Measurements from ENCODE around the gene TMC7.
A peak's percentile ranks its signal among the peaks of the same experiment; 100 is the strongest.

The TMC7 gene

GRCh38 chr16:19067349-19068236, 83.9 kb downstream of the TMC7 start, which contains the start of gene COQ7 (continued):
- TF ChIP-seq GFI1B (tag by site-specific recombination; IDR thresholded peaks at IDR 0.05) = peak; percentile 5; the same call in 1 of the 2 replicates
- no peak for TF ChIP-seq PRDM2 (tag by site-specific recombination; IDR thresholded peaks at IDR 0.05; ENCODE audit: borderline replicate concordance)
- no peak for TF ChIP-seq ZBTB49 (tag by site-specific recombination; IDR thresholded peaks at IDR 0.05; ENCODE audit: low read depth)
- no peak for TF ChIP-seq ZNF544 (tag by site-specific recombination; IDR thresholded peaks at IDR 0.05)
- TF ChIP-seq MZF1 (tag by site-specific recombination; IDR thresholded peaks at IDR 0.05; ENCODE audit: borderline replicate concordance) = no peak
- TF ChIP-seq ZNF580 (tag by site-specific recombination; IDR thresholded peaks at IDR 0.05) = peak; percentile 49; the same call in 1 of the 2 replicates
- no peak for TF ChIP-seq ZNF132 (tag by site-specific recombination; IDR thresholded peaks at IDR 0.05; ENCODE audit: borderline replicate concordance)
- TF ChIP-seq ZNF280D (tag by site-specific recombination; IDR thresholded peaks at IDR 0.05) = no peak
- no peak for TF ChIP-seq ZNF830 (tag by site-specific recombination; IDR thresholded peaks at IDR 0.05; ENCODE audit: low read depth)
- TF ChIP-seq KLF8 (tag by site-specific recombination; IDR thresholded peaks at IDR 0.05) = peak; percentile 89
- TF ChIP-seq ZIC2 (tag by site-specific recombination; IDR thresholded peaks at IDR 0.05) = peak; percentile 74
- TF ChIP-seq TSHZ1 (tag by site-specific recombination; IDR thresholded peaks at IDR 0.05; ENCODE audit: borderline replicate concordance) = no peak; the same call in 1 of the 2 replicates
- no peak for TF ChIP-seq ZNF221 (tag by site-specific recombination; IDR thresholded peaks at IDR 0.05; ENCODE audit: borderline replicate concordance)
- TF ChIP-seq ZNF211 (tag by site-specific recombination; IDR thresholded peaks at IDR 0.05; ENCODE audit: low read depth) = no peak
- TF ChIP-seq KLF7 (tag by site-specific recombination; IDR thresholded peaks at IDR 0.05; ENCODE audit: borderline replicate concordance) = peak; percentile 71
- peak; percentile 47; the same call in 1 of the 2 replicates for TF ChIP-seq PRDM4 (tag by site-specific recombination; IDR thresholded peaks at IDR 0.05)
- TF ChIP-seq EGR2 (tag by site-specific recombination; IDR thresholded peaks at IDR 0.05; ENCODE audit: low read depth) = peak; percentile 61

All from HEK293 (cell line).